ENCODE results near the gene PRKAG2.

Gene PRKAG2

GRCh38 chr7:151804756-151805155 lies 72.2 kb downstream of the PRKAG2 start:
- no peak overlapping the region for H3K4me3 ChIP-seq (replicated peaks; ENCODE audit: low read depth, low read length)
- no peaks in the 10 kb centered on the region for H3K36me3 ChIP-seq (ENCODE audit: control insufficient read depth, insufficient read depth, low read length)
- H3K27me3 ChIP-seq (replicated peaks; ENCODE audit: control insufficient read depth, insufficient read depth, low read length): no peaks in the 10 kb centered on the region; the same call in none of the 2 replicates
- DNase-seq (ENCODE audit: extremely low read depth, insufficient read length): no peak
- no peak for TF ChIP-seq CTCF (IDR thresholded peaks at IDR 0.05; ENCODE audit: insufficient read depth, low read length, poor library complexity, severe bottlenecking)

DNA sequence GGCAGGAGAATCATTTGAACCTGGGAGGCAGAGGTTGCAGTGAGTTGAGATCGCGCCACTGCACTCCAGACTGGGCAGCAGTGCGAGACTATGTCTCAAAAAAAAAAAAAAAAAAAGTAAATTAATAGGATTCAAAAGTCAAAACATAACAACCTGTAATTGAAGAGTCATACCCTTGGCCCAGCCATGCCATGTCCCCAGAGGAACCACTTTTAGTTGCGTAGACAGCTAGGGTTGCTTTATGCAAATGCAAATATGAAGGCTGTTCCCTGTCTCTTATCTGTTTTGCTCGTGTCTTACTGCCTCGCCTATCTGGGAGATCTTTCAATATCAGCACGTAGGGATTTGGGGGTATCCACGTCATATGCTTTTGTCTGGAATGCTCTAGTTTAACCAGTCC lies 73.1 kb downstream of the PRKAG2 start:
- no peak for DNase-seq (ENCODE audit: extremely low read depth, insufficient read length)
- no peak for TF ChIP-seq CTCF (IDR thresholded peaks at IDR 0.05; ENCODE audit: insufficient read depth, low read length, poor library complexity, severe bottlenecking)
- no peaks in the 10 kb centered on the region; the same call in none of the 2 replicates for H3K27me3 ChIP-seq (replicated peaks; ENCODE audit: control insufficient read depth, insufficient read depth, low read length)
- no peak overlapping the region for H3K4me3 ChIP-seq (replicated peaks; ENCODE audit: low read depth, low read length)
- H3K36me3 ChIP-seq (ENCODE audit: control insufficient read depth, insufficient read depth, low read length): no peaks in the 10 kb centered on the region

DNA sequence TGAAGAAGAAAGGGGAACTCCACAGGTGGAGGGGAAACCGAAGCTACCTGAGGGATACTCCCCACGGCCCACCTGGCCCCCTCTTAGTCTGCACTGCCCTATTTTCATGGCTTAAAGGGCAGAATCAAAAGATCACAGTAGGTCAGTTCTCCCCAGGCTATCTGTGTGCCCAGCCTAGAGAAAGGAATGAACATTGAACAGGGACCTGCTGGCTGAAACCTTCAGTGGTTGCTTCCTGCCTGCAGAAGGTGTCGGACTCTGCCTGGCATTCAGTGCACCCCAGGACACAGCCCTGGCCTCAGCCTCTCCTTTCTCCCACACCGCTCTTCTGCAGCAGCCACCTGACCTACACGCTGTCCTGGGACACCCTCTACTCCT lies 74.5 kb downstream of the PRKAG2 start:
- no peaks in the 10 kb centered on the region for H3K36me3 ChIP-seq (ENCODE audit: control insufficient read depth, insufficient read depth, low read length)
- no peak for TF ChIP-seq CTCF (IDR thresholded peaks at IDR 0.05; ENCODE audit: insufficient read depth, low read length, poor library complexity, severe bottlenecking)
- no peaks in the 10 kb centered on the region; the same call in none of the 2 replicates for H3K27me3 ChIP-seq (replicated peaks; ENCODE audit: control insufficient read depth, insufficient read depth, low read length)
- H3K4me3 ChIP-seq (replicated peaks; ENCODE audit: low read depth, low read length): no peak overlapping the region
- DNase-seq (ENCODE audit: extremely low read depth, insufficient read length): no peak

DNA sequence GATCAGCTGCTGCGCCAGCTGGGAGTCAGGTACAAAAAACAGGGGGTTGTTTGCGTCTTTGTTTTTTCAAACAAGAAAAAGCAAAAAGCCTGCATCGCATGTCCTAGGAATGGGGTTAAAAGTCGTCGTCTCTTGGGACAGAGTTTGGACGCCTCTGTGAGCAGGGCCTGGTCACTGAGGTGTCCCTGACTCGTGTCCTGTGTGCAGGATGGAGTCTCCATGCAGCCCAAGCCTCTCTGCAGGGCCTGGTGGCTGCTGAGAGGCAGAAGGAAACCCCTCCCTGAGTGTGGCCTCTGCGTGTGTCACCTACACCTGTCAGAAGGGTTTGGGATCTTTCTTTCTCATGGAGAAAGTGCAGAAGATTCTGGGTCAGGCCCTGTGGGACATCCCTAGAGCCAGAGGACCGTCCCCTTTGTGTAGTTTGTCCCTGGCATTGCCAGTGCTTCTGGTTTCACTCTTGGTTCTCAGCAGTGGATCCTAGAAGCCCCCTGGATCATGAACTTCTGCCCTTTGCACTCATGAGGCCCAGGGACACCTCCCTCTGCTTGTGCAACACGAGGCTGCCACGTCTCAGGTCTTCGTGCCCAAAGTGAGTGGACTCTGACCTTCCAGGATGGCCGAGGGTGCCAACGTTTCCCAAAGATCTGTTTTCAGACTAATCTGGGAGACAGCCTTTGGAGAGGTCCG lies 75.0 kb downstream of the PRKAG2 start:
- DNase-seq (ENCODE audit: extremely low read depth, insufficient read length): no peak
- TF ChIP-seq CTCF (IDR thresholded peaks at IDR 0.05; ENCODE audit: insufficient read depth, low read length, poor library complexity, severe bottlenecking): no peak
- H3K27me3 ChIP-seq (replicated peaks; ENCODE audit: control insufficient read depth, insufficient read depth, low read length): no peaks in the 10 kb centered on the region; the same call in none of the 2 replicates
- no peaks in the 10 kb centered on the region for H3K36me3 ChIP-seq (ENCODE audit: control insufficient read depth, insufficient read depth, low read length)
- H3K4me3 ChIP-seq (replicated peaks; ENCODE audit: low read depth, low read length): no peak overlapping the region

GRCh38 chr7:151801291-151801690 lies 75.6 kb downstream of the PRKAG2 start:
- TF ChIP-seq CTCF (IDR thresholded peaks at IDR 0.05; ENCODE audit: insufficient read depth, low read length, poor library complexity, severe bottlenecking): no peak
- Histone ChIP-seq H3K36me3 (ENCODE audit: control insufficient read depth, insufficient read depth, low read length) (no peaks in the 10 kb centered on the region), H3K4me3 (replicated peaks; ENCODE audit: low read depth, low read length) (no peak overlapping the region), H3K27me3 (replicated peaks; ENCODE audit: control insufficient read depth, insufficient read depth, low read length) (no peaks in the 10 kb centered on the region; the same call in none of the 2 replicates)
- no peak for DNase-seq (ENCODE audit: extremely low read depth, insufficient read length)
